Psoas muscle (tissue), 8 donors: ENCODE results near the gene PMM1. TPM values are rescaled to one million over a fixed set of nuclear protein-coding genes. Genes with fewer than 3 reads are reported as not detected.

Experiments
- ATAC-seq, 4 donors: fragments of 200-7000 bp; cut with Tn5 transposase; one replicate each; pipeline ENCODE4 v1.9.1; 2020; ENCODE audit warnings: moderate library complexity in 3 of 4, mild to moderate bottlenecking in 2 of 4
- DNase-seq, 2 donors: peaks; one replicate each; pipeline ENCODE4 v3.0.0-alpha.2; 2020
- H3K27ac ChIP-seq: fragments of 200-600 bp; one replicate; pipeline ENCODE4 v1.8.0; 2022
- H3K27me3 ChIP-seq, 3 donors: fragments of 200-600 bp in 1 of 3; one replicate each; pipeline versions ENCODE4 v1.6.1 to v1.8.0; 2013 to 2022; ENCODE audit warnings: low read length in 2 of 3, mild to moderate bottlenecking in 2 of 3, moderate library complexity in 1 of 3; ENCODE audit not compliant: insufficient read depth in 3 of 3
- H3K36me3 ChIP-seq, 2 donors: fragments of 200-600 bp in 1 of 2; one replicate each; pipeline versions ENCODE4 v1.6.1 to v1.8.0; 2013 to 2022; ENCODE audit warnings: low read depth in 1 of 2, mild to moderate bottlenecking in 1 of 2, moderate library complexity in 1 of 2; ENCODE audit not compliant: insufficient read depth in 1 of 2
- H3K4me1 ChIP-seq: fragments of 200-600 bp; one replicate; pipeline ENCODE4 v1.8.0; 2022
- H3K4me3 ChIP-seq: fragments of 200-600 bp; one replicate; pipeline ENCODE4 v1.8.0; 2022; ENCODE audit warnings: mild to moderate bottlenecking
- H3K9me3 ChIP-seq: fragments of 200-600 bp; one replicate; pipeline ENCODE4 v1.8.0; 2022
- WGBS, 3 donors: extraction: QIAGEN DNeasy Blood & Tissue Kit; methylation state at CpG; one replicate each; pipeline versions ENCODE4 v1.1.6 to v1.1.7; 2013; 5-methylcytosine and 5-hydroxymethylcytosine counted together
- intact Hi-C, 2 donors: fragments of 100-400 bp; cut with DNase I; formaldehyde crosslinking; loops; one replicate each; pipeline versions ENCODE4 v1.11.0 to v1.14.2; 2022
- polyA plus RNA-seq, 3 donors: library from polyadenylated mRNA; stranded (reverse); fragments of 200-250 nt; gene quantifications; one replicate each; pipeline ENCODE4 v1.2.3, GENCODE V29; 2013
- total RNA-seq, 4 donors: library from RNA; stranded (reverse); fragmentation: NEBNext Ultra II Directional in 2 of 4; extraction: Animal tissue kit (Norgen Biotek cat#: 25700) in 2 of 4; gene quantifications; one replicate each; pipeline versions ENCODE4 v1.2.1 to v1.2.4, GENCODE V29; 2021 to 2023
- TF ChIP-seq, protein P1 (sequence below): fragments of 200-600 bp; IDR thresholded peaks from one replicate; pipeline ENCODE4 v1.8.0; 2022; ENCODE audit warnings: antibody characterized with exemption
- donor health status: healthy with polysubstance abuse.
- donor health status: DM: no; HTN: no; CAD: no; lungs with moderate emphysema.
- donor health status: Bipolar disorder and iron deficiency.
- donor health status: healthy.
- donor health status: DM: yes; HTN: yes; CAD: no.
- donor health status: DM: no; HTN: no; CAD: no.
- donor health status: DM: no; HTN: no; CAD: no.
- donor health status: DM: yes; HTN: yes; CAD: no.

Gene PMM1
- total and polyA plus RNA-seq, 7 donors: 7.3 to 14.5 (median 10.4) TPM

DNA sequence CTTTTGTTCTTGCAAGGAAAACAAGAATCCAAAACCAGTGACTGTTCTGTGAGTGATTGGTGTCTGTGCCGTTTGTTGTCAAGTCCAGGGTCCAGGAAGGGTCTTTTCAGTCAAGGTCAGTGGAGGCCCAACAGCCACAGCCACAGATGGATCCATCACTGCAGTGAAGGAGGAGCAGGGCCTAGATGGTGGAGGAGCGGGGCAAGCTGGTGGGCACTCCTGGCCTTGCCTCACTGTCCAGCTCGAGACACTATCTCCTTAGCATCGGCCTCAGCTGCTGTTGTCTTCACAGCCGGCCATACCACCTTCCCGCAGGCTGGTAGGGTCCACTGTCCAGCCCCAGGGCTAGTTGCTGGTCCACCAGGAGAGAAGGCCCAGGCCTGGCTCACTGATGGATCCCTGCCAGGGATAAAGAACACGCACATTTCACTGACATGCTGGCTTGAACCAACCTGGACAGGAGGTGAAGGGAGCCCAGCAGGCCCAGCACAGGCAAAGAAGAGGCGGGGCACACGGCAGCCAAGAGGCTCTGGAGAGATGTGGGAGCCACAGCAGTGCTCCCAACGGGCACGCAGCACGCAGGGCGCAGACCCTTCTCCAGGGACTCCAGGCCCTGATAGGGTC is 60.6 kb downstream of the PMM1 start:
- ATAC-seq (no peak), DNase-seq (no peak)
- WGBS, 3 donors: 66 to 77% (median 69%) methylated on average over 13 of the region's 13 CpGs
- Histone ChIP-seq H3K4me3 (no peak overlapping the region), H3K27ac (no peak overlapping the region), H3K36me3 (peaks cover 15 to 89% of the 10 kb centered on the region in 2 donors), H3K9me3 (no peaks in the 10 kb centered on the region), H3K4me1 (peaks cover 16% of the 10 kb centered on the region), H3K27me3 (no peaks in the 10 kb centered on the region)
- TF ChIP-seq, protein P1, sequence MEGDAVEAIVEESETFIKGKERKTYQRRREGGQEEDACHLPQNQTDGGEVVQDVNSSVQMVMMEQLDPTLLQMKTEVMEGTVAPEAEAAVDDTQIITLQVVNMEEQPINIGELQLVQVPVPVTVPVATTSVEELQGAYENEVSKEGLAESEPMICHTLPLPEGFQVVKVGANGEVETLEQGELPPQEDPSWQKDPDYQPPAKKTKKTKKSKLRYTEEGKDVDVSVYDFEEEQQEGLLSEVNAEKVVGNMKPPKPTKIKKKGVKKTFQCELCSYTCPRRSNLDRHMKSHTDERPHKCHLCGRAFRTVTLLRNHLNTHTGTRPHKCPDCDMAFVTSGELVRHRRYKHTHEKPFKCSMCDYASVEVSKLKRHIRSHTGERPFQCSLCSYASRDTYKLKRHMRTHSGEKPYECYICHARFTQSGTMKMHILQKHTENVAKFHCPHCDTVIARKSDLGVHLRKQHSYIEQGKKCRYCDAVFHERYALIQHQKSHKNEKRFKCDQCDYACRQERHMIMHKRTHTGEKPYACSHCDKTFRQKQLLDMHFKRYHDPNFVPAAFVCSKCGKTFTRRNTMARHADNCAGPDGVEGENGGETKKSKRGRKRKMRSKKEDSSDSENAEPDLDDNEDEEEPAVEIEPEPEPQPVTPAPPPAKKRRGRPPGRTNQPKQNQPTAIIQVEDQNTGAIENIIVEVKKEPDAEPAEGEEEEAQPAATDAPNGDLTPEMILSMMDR: no peak
- intact Hi-C loops: loop anchor here in 1 of 2 donors (10.0 kb wide), 1 partner anchor 204 kb away; no protein-coding TSS in a partner anchor

DNA sequence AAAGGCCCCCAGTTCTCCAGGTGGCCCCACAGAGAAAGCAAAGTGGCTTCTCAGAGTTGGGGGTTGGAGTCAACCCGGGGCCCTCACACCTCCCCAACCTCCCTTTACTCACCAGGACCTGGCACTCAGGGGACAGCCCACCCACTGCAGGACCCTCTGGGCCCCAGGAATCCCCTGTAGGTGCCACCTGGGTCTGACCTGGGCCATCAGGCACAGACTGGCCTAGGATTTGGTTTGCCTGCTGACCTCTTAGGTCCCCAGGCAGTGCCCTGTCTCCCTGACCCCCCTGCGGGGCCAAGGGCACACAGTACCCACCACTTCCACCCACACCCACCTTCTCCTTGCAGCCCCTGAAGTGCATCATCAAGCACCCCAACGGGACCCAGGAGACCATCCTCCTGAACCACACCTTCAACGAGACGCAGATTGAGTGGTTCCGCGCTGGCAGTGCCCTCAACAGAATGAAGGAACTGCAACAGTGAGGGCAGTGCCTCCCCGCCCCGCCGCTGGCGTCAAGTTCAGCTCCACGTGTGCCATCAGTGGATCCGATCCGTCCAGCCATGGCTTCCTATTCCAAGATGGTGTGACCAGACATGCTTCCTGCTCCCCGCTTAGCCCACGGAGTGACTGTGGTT is 61.4 kb downstream of the PMM1 start:
- intact Hi-C loops: loop anchor here in 1 of 2 donors (10.0 kb wide), 1 partner anchor 203 kb away; no protein-coding TSS in a partner anchor
- peaks cover 24% of the 10 kb centered on the region for H3K4me1 ChIP-seq
- ATAC-seq: no peak
- H3K4me3 ChIP-seq: no peak overlapping the region
- no peak for DNase-seq
- no peaks in the 10 kb centered on the region for H3K9me3 ChIP-seq
- peak overlapping the region; percentile 23 for H3K27ac ChIP-seq
- H3K27me3 ChIP-seq: no peaks in the 10 kb centered on the region
- peaks cover 17 to 97% of the 10 kb centered on the region in 2 donors for H3K36me3 ChIP-seq
- TF ChIP-seq, protein P1: no peak
- 61 to 79% (median 63%) methylated on average over 16 of the region's 16 CpGs for WGBS, 3 donors

Other genes starting within 250 kb of the PMM1 start
- 10 to 100 TPM; 11.7 to 23.9 (median 16.1) TPM for gene TEF, start 207.9 kb downstream of the PMM1 start, total RNA-seq
- 1 to 10 TPM; 2.0 to 7.8 (median 6.2) TPM for gene TEF, start 207.9 kb downstream of the PMM1 start, polyA plus RNA-seq
- gene TOB2, start 143.0 kb downstream of the PMM1 start, total RNA-seq: 100 to 1,000 TPM in 1 of 4 donors, 10 to 100 TPM in 3; 12.3 to 111 (median 50.9) TPM
- 10 to 100 TPM in 2 of 3 donors, 1 to 10 TPM in 1; 9.5 to 26.1 (median 23.4) TPM for gene TOB2, start 143.0 kb downstream of the PMM1 start, polyA plus RNA-seq
- gene PHF5A, start 121.1 kb downstream of the PMM1 start, total RNA-seq: 10 to 100 TPM; 19.9 to 40.0 (median 23.4) TPM
- 10 to 100 TPM; 34.3 to 79.2 (median 49.0) TPM for gene PHF5A, start 121.1 kb downstream of the PMM1 start, polyA plus RNA-seq
- 100 to 1,000 TPM; 422 to 513 (median 474) TPM for gene ACO2, start 120.7 kb downstream of the PMM1 start, total RNA-seq
- 100 to 1,000 TPM; 346 to 459 (median 402) TPM for gene ACO2, start 120.7 kb downstream of the PMM1 start, polyA plus RNA-seq
- gene POLR3H, start 45.4 kb downstream of the PMM1 start, total RNA-seq: 10 to 100 TPM; 13.1 to 23.2 (median 18.5) TPM
- gene POLR3H, start 45.4 kb downstream of the PMM1 start, polyA plus RNA-seq: 10 to 100 TPM; 17.1 to 28.6 (median 17.2) TPM
- gene CSDC2, start 28.8 kb downstream of the PMM1 start, total RNA-seq: 1 to 10 TPM in 1 of 4 donors, under 1 TPM in 3; 0.27 to 1.1 (median 0.77) TPM
- under 1 TPM; 0.60 to 0.69 (median 0.66) TPM for gene CSDC2, start 28.8 kb downstream of the PMM1 start, polyA plus RNA-seq
- gene DESI1, start 31.2 kb upstream of the PMM1 start, total RNA-seq: 10 to 100 TPM; 17.5 to 27.6 (median 23.2) TPM
- gene DESI1, start 31.2 kb upstream of the PMM1 start, polyA plus RNA-seq: 10 to 100 TPM; 14.7 to 23.3 (median 18.9) TPM
- gene XRCC6, start 31.5 kb upstream of the PMM1 start, total RNA-seq: 100 to 1,000 TPM; 185 to 252 (median 217) TPM
- 100 to 1,000 TPM; 156 to 291 (median 259) TPM for gene XRCC6, start 31.5 kb upstream of the PMM1 start, polyA plus RNA-seq
- gene SNU13, start 99.0 kb upstream of the PMM1 start, total RNA-seq: 100 to 1,000 TPM; 165 to 238 (median 183) TPM
- 100 to 1,000 TPM; 215 to 466 (median 229) TPM for gene SNU13, start 99.0 kb upstream of the PMM1 start, polyA plus RNA-seq
- under 1 TPM in 3 of 4 donors, not detected in 1; 0.23 to 0.47 (median 0.30) TPM for gene MEI1, start 109.7 kb upstream of the PMM1 start, total RNA-seq
- gene MEI1, start 109.7 kb upstream of the PMM1 start, polyA plus RNA-seq: under 1 TPM in 2 of 3 donors, not detected in 1; 0.01 to 0.10 TPM
- gene CCDC134, start 210.8 kb upstream of the PMM1 start, total RNA-seq: 1 to 10 TPM; 2.8 to 7.7 (median 5.5) TPM
- gene CCDC134, start 210.8 kb upstream of the PMM1 start, polyA plus RNA-seq: 1 to 10 TPM; 2.2 to 7.8 (median 3.9) TPM
- gene SREBF2, start 243.3 kb upstream of the PMM1 start, total RNA-seq: 10 to 100 TPM; 36.3 to 47.0 (median 43.6) TPM
- 10 to 100 TPM; 21.0 to 24.1 (median 23.8) TPM for gene SREBF2, start 243.3 kb upstream of the PMM1 start, polyA plus RNA-seq